Suprapubic skin (tissue), 4 donors: ENCODE data around the gene IFNL1.

Experiments
- EP300 ChIP-seq: sonication (generic); formaldehyde crosslinking; IDR thresholded peaks from one replicate; pipeline ENCODE4 v1.6.1; 2017; ENCODE audit warnings: antibody characterized with exemption
- POLR2A ChIP-seq, 2 donors: fragments of 450-650 bp; IDR thresholded peaks; one replicate each; pipeline ENCODE4 v1.6.1; 2017; ENCODE audit warnings: antibody characterized with exemption in 2 of 2, mild to moderate bottlenecking in 2 of 2, moderate library complexity in 2 of 2
- POLR2AphosphoS5 ChIP-seq, 3 donors: sonication (generic); formaldehyde crosslinking; IDR thresholded peaks; one replicate each; pipeline ENCODE4 v1.6.1; 2017; ENCODE audit warnings: antibody characterized with exemption in 3 of 3
- TF ChIP-seq, protein P1 (sequence below), 2 donors: fragments of 200-600 bp in 1 of 2; fragments of 450-650 bp in 1 of 2; sonication (generic) in 1 of 2; IDR thresholded peaks; one replicate each; pipeline ENCODE4 v1.5.1; 2016 to 2019; ENCODE audit warnings: antibody characterized with exemption in 2 of 2, mild to moderate bottlenecking in 1 of 2, moderate library complexity in 1 of 2

GRCh38 chr19:39341129-39341718 lies 45.0 kb downstream of the IFNL1 start:
- TF ChIP-seq, protein P1, sequence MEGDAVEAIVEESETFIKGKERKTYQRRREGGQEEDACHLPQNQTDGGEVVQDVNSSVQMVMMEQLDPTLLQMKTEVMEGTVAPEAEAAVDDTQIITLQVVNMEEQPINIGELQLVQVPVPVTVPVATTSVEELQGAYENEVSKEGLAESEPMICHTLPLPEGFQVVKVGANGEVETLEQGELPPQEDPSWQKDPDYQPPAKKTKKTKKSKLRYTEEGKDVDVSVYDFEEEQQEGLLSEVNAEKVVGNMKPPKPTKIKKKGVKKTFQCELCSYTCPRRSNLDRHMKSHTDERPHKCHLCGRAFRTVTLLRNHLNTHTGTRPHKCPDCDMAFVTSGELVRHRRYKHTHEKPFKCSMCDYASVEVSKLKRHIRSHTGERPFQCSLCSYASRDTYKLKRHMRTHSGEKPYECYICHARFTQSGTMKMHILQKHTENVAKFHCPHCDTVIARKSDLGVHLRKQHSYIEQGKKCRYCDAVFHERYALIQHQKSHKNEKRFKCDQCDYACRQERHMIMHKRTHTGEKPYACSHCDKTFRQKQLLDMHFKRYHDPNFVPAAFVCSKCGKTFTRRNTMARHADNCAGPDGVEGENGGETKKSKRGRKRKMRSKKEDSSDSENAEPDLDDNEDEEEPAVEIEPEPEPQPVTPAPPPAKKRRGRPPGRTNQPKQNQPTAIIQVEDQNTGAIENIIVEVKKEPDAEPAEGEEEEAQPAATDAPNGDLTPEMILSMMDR (IDR thresholded peaks at IDR 0.05) = no peak
- TF ChIP-seq POLR2A (IDR thresholded peaks at IDR 0.05) = no peak
- TF ChIP-seq POLR2AphosphoS5 (IDR thresholded peaks at IDR 0.05) = no peak
- no peak for TF ChIP-seq EP300
